Measurements from ENCODE around the gene PRMT5.
A peak's percentile ranks its signal among the peaks of the same experiment; 100 is the strongest.

The PRMT5 gene

GRCh38 chr14:22901799-22902198, 27.4 kb downstream of the PRMT5 start:
- H3F3A ChIP-seq (ENCODE audit: low read depth), result no peaks in the 10 kb centered on the region
- no peaks in the 10 kb centered on the region for H3K27me3 ChIP-seq (ENCODE audit: insufficient read depth, low read length, poor library complexity, severe bottlenecking)
- H3K4me3 ChIP-seq (ENCODE audit: low read length, poor library complexity, severe bottlenecking), result no peak overlapping the region
- H3K9me3 ChIP-seq (ENCODE audit: insufficient read depth, low read depth, low read length), result no peaks in the 10 kb centered on the region
- H2AFZ ChIP-seq (ENCODE audit: low read length), result no peak overlapping the region
- H3K9me2 ChIP-seq (replicated peaks; ENCODE audit: low read depth, low read length), result no peaks in the 10 kb centered on the region
- H3K4me1 ChIP-seq (ENCODE audit: insufficient read depth, low read length, poor library complexity, severe bottlenecking), result no peaks in the 10 kb centered on the region
- H3K79me2 ChIP-seq (ENCODE audit: insufficient read depth, low read length), result no peaks in the 10 kb centered on the region
- H3K4me2 ChIP-seq (ENCODE audit: low read depth, low read length, poor library complexity, severe bottlenecking), result no peak overlapping the region
- TF ChIP-seq EZH2phosphoT487 (IDR thresholded peaks at IDR 0.05; ENCODE audit: borderline replicate concordance), result no peak
- no peak for TF ChIP-seq CTCF (conservative IDR thresholded peaks at IDR 0.05; ENCODE audit: low read length)
- H3K9ac ChIP-seq (ENCODE audit: low read depth, low read length, poor library complexity, severe bottlenecking), result no peak overlapping the region
- peaks cover 56% of the 10 kb centered on the region; the same call in 1 of the 2 replicates for H3K36me3 ChIP-seq (ENCODE audit: insufficient read depth, low read length)
- H4K20me1 ChIP-seq (ENCODE audit: insufficient read depth, low read length, poor library complexity, severe bottlenecking), result no peaks in the 10 kb centered on the region

- no peak overlapping the region for H2AFZ ChIP-seq (ENCODE audit: low read length)
These were observed 28.9 kb downstream of the PRMT5 start for GRCh38 chr14:22900081-22900799.

GRCh38 chr14:22898302-22899090, 30.7 kb downstream of the PRMT5 start:
- no peaks in the 10 kb centered on the region for H3K4me1 ChIP-seq (ENCODE audit: insufficient read depth, low read length, poor library complexity, severe bottlenecking)
- H3K36me3 ChIP-seq (ENCODE audit: insufficient read depth, low read length), result peaks cover 25% of the 10 kb centered on the region; the same call in 1 of the 2 replicates
- H3K9ac ChIP-seq (ENCODE audit: low read depth, low read length, poor library complexity, severe bottlenecking), result no peak overlapping the region
- H3K9me3 ChIP-seq (ENCODE audit: insufficient read depth, low read depth, low read length), result no peaks in the 10 kb centered on the region
- H2AFZ ChIP-seq (ENCODE audit: low read length), result no peak overlapping the region
- TF ChIP-seq EZH2phosphoT487 (IDR thresholded peaks at IDR 0.05; ENCODE audit: borderline replicate concordance) (no peak), CTCF (conservative IDR thresholded peaks at IDR 0.05; ENCODE audit: low read length) (no peak)
- H4K20me1 ChIP-seq (ENCODE audit: insufficient read depth, low read length, poor library complexity, severe bottlenecking), result no peaks in the 10 kb centered on the region
- no peaks in the 10 kb centered on the region for H3F3A ChIP-seq (ENCODE audit: low read depth)
- no peak overlapping the region for H3K4me3 ChIP-seq (ENCODE audit: low read length, poor library complexity, severe bottlenecking)
- no peak overlapping the region for H3K4me2 ChIP-seq (ENCODE audit: low read depth, low read length, poor library complexity, severe bottlenecking)
- H3K79me2 ChIP-seq (ENCODE audit: insufficient read depth, low read length), result no peaks in the 10 kb centered on the region
- no peaks in the 10 kb centered on the region for H3K27me3 ChIP-seq (ENCODE audit: insufficient read depth, low read length, poor library complexity, severe bottlenecking)
- H3K9me2 ChIP-seq (replicated peaks; ENCODE audit: low read depth, low read length), result no peaks in the 10 kb centered on the region

More at GRCh38 chr14:22900081-22900799, 28.9 kb downstream of the PRMT5 start:
- H3K27me3 ChIP-seq (ENCODE audit: insufficient read depth, low read length, poor library complexity, severe bottlenecking), result no peaks in the 10 kb centered on the region
- H3K4me1 ChIP-seq (ENCODE audit: insufficient read depth, low read length, poor library complexity, severe bottlenecking), result no peaks in the 10 kb centered on the region
- peaks cover 42% of the 10 kb centered on the region; the same call in 1 of the 2 replicates for H3K36me3 ChIP-seq (ENCODE audit: insufficient read depth, low read length)
- TF ChIP-seq EZH2phosphoT487 (IDR thresholded peaks at IDR 0.05; ENCODE audit: borderline replicate concordance) (no peak), CTCF (conservative IDR thresholded peaks at IDR 0.05; ENCODE audit: low read length) (peak; percentile 67)
- no peak overlapping the region for H3K9ac ChIP-seq (ENCODE audit: low read depth, low read length, poor library complexity, severe bottlenecking)
- H3F3A ChIP-seq (ENCODE audit: low read depth), result no peaks in the 10 kb centered on the region
- H4K20me1 ChIP-seq (ENCODE audit: insufficient read depth, low read length, poor library complexity, severe bottlenecking), result no peaks in the 10 kb centered on the region
- H3K79me2 ChIP-seq (ENCODE audit: insufficient read depth, low read length), result no peaks in the 10 kb centered on the region
- H3K9me3 ChIP-seq (ENCODE audit: insufficient read depth, low read depth, low read length), result no peaks in the 10 kb centered on the region
- H3K4me2 ChIP-seq (ENCODE audit: low read depth, low read length, poor library complexity, severe bottlenecking), result no peak overlapping the region
- no peaks in the 10 kb centered on the region for H3K9me2 ChIP-seq (replicated peaks; ENCODE audit: low read depth, low read length)
- H3K4me3 ChIP-seq (ENCODE audit: low read length, poor library complexity, severe bottlenecking), result no peak overlapping the region
